HTR-8/SVneo (cell line): ENCODE measurements around the gene HSCB.
A peak's percentile ranks its signal among the peaks of the same experiment; 100 is the strongest.
"Not testable (repeated sequence)": the region's sequence is repeated elsewhere in the genome, so short reads cannot be mapped to it uniquely, and the experiment has no call there.

Source experiments
- DNase-seq: peaks from one replicate; pipeline ENCODE4 v3.0.0; 2011; ENCODE audit warnings: low spot score, mixed read lengths; ENCODE audit not compliant: insufficient read length
- FAIRE-seq: peaks from 2 replicates; lab custom pipeline; 2011; peaks lifted over from hg19 to GRCh38; lab: Jason Lieb, UNC

Gene HSCB

GRCh38 chr22:28737701-28738100 is 4.1 kb upstream of the HSCB start:
- no peak for FAIRE-seq

GRCh38 chr22:28738876-28739275 is 3.0 kb upstream of the HSCB start:
- not testable (repeated sequence) for DNase-seq, FAIRE-seq

More at GRCh38 chr22:28737701-28738100, 4.1 kb upstream of the HSCB start:
- DNase-seq: no peak

DNA sequence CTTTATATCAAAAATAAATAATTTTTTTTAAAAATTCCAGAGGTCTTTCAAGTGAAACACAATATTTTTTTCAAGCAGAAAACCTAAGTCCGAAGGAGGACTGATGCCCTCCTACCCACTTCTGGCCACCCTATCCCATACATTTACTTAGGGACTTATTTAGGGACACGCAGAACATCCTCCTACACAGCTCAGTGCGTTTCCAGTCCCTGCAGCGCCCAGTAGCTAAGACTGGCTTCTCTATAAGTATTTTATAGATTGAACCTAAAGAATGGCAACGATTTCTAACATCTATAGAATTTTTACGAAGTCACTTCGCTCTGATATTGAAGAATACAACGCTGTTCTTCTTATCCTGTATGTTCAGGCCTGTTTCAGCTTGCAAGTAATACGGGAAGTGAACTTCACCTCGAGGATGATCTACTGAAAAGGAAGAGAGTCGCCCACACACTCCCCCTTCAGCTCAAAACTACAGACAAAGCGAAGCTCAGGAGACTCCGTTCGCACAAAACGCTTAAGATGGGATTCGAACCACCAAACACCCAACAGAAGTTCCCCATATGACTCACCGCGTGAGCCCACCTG is 547 bp upstream of the HSCB start:
- FAIRE-seq: no peak
- no peak for DNase-seq

DNA sequence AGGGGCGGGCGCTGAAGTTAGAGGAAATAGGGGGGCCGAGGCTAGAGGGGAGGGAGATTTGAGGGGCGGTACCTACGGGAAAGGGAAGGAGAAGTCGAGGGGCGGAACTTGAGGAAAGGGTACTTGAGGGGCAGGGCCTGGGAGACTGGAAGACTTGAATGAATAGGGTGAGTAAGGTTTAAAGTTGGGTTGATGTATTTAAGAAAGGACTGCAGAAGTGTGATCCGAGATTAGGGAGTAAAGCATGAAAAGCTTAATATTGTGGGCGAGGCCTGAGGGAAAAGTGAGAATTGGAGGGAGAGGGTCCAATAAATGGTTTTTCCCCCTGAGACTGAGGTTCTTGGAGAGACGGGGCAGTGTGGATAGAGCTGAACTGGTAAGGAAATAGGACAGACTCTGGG is 723 bp downstream of the HSCB start:
- no peak for DNase-seq
- no peak for FAIRE-seq

DNA sequence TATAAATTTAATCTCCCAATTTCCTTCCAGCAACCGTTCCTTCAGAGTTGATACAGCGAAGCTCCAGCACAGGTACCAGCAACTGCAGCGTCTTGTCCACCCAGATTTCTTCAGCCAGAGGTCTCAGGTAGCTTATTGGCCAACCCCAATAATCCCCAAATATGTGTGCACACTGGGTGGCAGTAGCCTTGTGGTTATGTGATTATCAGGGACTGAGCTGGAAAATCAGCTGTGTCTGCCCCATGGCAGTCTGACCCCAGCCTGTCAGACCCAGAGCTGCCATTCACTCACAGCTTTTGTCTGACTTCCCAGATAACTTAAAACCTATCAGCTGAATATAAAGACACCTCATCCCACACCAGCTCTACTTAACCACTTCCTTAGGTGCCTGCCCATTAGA is 2.0 kb downstream of the HSCB start:
- DNase-seq: no peak
- FAIRE-seq: no peak

DNA sequence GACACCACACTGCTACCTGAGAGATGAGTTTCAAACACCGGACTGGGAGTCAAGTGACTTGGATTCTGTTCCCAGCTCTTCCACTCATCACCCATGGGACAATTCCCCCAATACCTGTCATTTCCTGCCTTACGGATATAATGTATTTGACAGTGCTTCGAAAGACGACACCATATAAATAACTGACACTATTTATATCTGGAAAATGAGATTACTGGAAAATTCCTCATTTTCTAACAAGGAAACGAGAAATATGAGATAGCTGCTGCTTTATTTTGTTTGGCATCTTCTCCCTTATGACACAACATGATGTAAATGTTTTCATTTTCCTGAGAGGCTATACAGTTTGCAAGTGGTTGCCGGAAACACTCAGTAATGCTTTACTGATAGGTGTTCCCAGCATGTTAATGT is 8.6 kb downstream of the HSCB start:
- no peak for FAIRE-seq
- peak; percentile 18 for DNase-seq

DNA sequence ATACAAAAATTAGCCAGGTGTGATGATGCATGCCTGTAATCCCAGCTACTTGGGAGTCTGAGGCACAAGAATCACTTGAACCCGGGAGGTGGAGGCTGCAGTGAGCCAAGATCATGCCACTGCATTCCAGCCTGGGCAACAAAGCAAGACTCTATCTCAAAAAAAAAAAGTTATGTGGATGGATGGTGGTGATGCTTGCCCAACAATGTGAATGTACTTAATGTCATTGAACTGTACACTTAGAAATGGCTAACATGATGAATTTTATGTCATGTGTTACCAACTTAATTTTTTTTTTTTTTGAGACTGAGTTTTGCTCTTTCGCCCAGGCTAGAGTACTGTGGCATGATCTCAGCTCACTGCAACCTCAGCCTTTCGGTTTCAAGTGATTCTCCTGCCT is 12.7 kb downstream of the HSCB start:
- FAIRE-seq, DNase-seq: not testable (repeated sequence)

DNA sequence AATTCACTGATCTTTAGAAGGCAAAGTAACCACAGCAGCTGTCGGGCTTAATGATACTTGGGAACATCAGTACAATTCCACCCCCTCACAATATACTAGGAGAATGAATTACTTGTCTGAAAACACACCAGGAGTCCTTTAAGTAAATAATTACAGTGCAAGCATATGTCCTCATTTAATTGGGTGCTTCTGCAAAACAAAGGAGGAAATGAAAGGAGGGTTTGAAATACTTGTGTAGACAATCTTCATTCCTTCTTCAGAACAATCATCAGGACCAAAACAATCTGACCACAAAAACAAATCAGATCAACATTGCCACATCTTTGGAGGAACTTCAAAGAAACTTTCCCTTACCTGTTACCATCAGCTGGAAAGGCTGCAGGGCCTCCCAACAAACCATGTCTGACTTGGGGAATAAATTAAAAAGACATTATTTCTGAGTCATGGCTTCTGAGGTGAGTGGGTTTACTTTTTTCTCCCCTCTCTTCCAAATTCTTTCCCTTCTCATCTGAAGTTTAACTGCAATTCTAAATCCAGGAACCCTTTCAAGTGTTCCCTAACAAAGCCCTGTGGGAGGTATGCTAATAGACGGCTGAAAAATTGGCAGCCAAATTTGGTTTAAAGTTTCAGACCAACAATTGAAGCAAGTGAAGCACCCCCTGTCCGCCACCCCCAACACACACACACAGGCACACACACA is 18.2 kb downstream of the HSCB start:
- no peak for DNase-seq
- no peak for FAIRE-seq

- FAIRE-seq (no peak), DNase-seq (no peak)
These were observed 19.6 kb downstream of the HSCB start for GRCh38 chr22:28761449-28761755.

DNA sequence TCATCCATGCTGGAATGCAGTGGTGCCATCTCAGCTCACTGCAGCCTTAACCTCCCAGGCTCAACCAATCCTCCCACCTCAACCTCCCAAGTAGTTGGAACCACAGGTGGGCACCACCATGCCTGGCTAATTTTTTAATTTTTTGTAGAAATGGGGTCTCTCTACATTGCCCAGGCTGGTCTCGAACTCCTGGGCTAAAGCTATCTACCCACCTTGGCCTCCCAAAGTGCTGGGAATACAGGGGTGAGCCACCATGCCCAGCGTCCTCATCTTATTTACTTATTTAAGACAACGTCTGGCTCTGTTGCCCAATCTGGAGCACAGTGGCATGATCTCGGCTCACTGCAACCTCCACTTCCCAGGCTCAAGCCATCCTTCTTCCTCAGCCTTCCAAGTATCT is 20.2 kb downstream of the HSCB start:
- not testable (repeated sequence) for DNase-seq, FAIRE-seq

DNA sequence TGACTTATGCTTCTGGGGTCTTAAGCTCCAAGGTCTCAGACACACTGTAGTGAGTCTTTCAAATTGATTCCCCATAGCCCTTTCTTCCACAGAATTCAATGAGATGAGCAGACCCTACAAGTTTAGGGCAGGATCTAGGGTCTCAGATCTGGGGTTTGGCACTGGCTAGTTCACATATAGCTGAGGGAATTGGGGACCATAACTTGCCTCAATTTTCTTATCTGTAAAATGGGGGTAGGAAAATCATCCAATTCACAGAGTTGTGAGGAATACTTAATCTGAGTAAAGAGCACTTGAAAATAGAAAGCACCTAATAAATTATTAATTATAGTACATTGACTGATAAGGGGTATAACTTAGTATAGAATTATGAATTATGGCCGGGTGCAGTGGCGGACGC is 24.8 kb downstream of the HSCB start:
- FAIRE-seq: no peak
- no peak for DNase-seq

DNA sequence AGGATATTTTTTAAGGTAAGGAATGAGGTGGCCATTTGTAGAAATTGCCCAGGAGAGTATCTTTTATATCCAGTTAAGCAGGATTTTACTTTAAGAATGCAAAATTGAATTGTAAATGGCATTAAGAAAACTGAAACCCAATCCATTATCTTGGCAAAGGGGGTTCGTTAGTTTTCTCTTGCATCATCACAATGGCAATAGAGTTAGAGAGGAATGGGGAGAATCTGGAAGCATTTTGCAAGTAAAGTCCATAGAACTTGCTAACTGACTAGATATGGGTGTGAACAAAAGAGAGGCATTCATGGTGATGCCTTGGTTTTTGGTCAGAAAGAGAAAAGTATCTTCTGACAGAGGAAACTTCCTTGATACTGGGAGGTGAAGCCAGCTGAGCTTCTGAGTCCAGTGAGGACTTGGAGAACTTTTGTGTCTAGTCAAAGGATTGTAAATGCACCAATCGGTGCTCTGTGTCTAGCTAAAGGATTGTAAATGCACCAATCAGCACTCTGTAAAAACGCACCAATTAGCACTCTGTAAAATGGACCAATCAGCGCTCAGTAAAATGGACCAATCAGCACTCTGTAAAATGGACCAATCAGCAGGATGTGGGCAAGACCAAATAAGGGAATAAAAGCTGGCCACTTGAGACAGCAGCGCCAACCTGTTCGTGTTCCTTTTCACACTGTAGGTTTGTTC is 27.0 kb downstream of the HSCB start:
- DNase-seq (no peak), FAIRE-seq (no peak)

- FAIRE-seq (no peak), DNase-seq (no peak)
These were observed 27.7 kb downstream of the HSCB start for GRCh38 chr22:28769394-28770085.

GRCh38 chr22:28771195-28771791 is 29.5 kb downstream of the HSCB start:
- no peak for FAIRE-seq

GRCh38 chr22:28772633-28773460 is 31.0 kb downstream of the HSCB start, which contains the start of gene CCDC117:
TSS of gene CCDC117 (plus strand) at chr22:28772695. CDS start at chr22:28772850, 155 bp downstream.
- FAIRE-seq (peak; percentile 20), DNase-seq (peak; percentile 92)

More at GRCh38 chr22:28771195-28771791, 29.5 kb downstream of the HSCB start:
- no peak for DNase-seq

DNA sequence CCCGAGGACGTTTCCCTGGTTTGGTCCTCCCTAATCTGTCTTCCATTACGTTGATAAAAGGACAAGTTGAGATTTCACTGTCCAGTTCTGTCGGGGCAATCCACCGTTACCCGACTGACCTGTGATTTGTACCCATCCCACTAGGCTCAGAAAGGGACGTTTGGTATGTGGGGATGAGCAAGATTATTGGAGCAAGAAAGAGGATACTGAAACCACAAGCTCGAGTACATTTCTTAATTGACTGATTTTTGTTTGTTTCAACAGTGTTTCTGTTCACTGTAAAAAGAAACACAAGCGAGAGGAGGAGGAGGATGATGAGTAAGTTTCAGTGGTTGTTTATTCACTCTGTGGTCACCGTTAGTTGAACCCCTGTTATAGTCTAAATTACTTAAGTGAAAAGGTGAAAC is 31.6 kb downstream of the HSCB start:
- DNase-seq: no peak

GRCh38 chr22:28774378-28774777 is 32.5 kb downstream of the HSCB start:
- FAIRE-seq (no peak), DNase-seq (no peak)

More for the DNA sequence above, 31.6 kb downstream of the HSCB start:
- FAIRE-seq: no peak

DNA sequence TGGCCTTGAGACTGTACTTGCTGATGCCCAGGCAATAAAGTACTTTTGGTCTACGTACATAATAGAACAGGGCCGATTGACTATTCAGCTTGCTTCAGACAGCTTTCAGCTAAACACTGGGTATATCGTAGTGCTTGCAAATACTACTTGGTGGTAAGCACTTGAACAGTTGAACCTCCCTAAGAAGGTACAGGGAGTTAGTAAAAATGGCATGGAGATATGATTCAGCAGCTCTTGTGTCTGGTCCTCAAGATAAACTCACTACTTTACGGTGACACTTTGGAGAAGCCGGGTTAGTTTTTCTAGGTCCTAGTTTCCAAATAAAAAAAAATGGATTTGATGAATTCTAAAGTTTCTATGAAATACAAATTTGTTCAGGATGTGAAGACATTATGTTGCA is 38.0 kb downstream of the HSCB start:
- FAIRE-seq (no peak), DNase-seq (no peak)

GRCh38 chr22:28780296-28780695 is 38.5 kb downstream of the HSCB start:
- DNase-seq (no peak), FAIRE-seq (no peak)
